ENCODE results near the gene MUC3A. TPM values are rescaled to one million over a fixed set of nuclear protein-coding genes. Genes with fewer than 3 reads are reported as not detected.

MUC3A gene
- total and polyA plus RNA-seq, 2 of the 4 experiments (the other 2 are of a cell fraction), result 0.05 TPM; not detected in 1

GRCh38 chr7:100900978-100901377, 48.4 kb upstream of the MUC3A start:
- no peak overlapping the region for H3K14ac ChIP-seq (replicated peaks; ENCODE audit: low read depth, low read length)
- TF ChIP-seq MXI1 (IDR thresholded peaks at IDR 0.05; ENCODE audit: borderline replicate concordance, low read depth, low read length), result no peak
- TF ChIP-seq, protein P1, sequence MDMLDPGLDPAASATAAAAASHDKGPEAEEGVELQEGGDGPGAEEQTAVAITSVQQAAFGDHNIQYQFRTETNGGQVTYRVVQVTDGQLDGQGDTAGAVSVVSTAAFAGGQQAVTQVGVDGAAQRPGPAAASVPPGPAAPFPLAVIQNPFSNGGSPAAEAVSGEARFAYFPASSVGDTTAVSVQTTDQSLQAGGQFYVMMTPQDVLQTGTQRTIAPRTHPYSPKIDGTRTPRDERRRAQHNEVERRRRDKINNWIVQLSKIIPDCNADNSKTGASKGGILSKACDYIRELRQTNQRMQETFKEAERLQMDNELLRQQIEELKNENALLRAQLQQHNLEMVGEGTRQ (IDR thresholded peaks at IDR 0.05; ENCODE audit: low read depth, low read length), result no peak
- TF ChIP-seq NFE2L2 (IDR thresholded peaks at IDR 0.05; ENCODE audit: low read depth, low read length), result no peak
- H3K4me1 ChIP-seq (ENCODE audit: control insufficient read depth, insufficient read depth, low read length), result no peaks in the 10 kb centered on the region; the same call in 1 of the 2 replicates
- ChIA-PET CTCF (no interaction called here), POLR2A (ENCODE audit: unreplicated experiment) (no interaction called here)
- no TSS peak for BruUV-seq (replicated peaks)
- H3K23ac ChIP-seq (ENCODE audit: low read depth, low read length), result no peak overlapping the region
- no peak overlapping the region for H3K4ac ChIP-seq (ENCODE audit: low read depth, low read length)
- peaks cover 2% of the 10 kb centered on the region; the same call in 1 of the 2 replicates for H3K9me3 ChIP-seq (ENCODE audit: control insufficient read depth, insufficient read depth, low read length)
- H2BK20ac ChIP-seq (ENCODE audit: low read depth, low read length), result no peak overlapping the region
- H2BK120ac ChIP-seq (ENCODE audit: low read depth, low read length), result no peak overlapping the region
- no peaks in the 10 kb centered on the region for H3K79me1 ChIP-seq (ENCODE audit: low read depth in 1 of 2, low read length in 2 of 2)
- in situ Hi-C loops (cut with MboI; ENCODE audit: low sequenced_read_pairs), result no loop called here
- no peak overlapping the region for H2AFZ ChIP-seq (replicated peaks; ENCODE audit: low read length, poor library complexity)
- no peak overlapping the region for H2BK15ac ChIP-seq (ENCODE audit: low read depth, low read length)
- 0 out of 2 replicates have a peak, but pooled peaks cover 4% of the 10 kb centered on the region for H4K20me1 ChIP-seq (ENCODE audit: insufficient read depth, low read length)
- dilution Hi-C loops (cut with HindIII; ENCODE audit: low sequenced_read_pairs, unreplicated experiment), result no loop called here
- H2AK5ac ChIP-seq (ENCODE audit: low read depth, low read length), result no peak overlapping the region
- H3K27ac ChIP-seq (ENCODE audit: insufficient read depth, low read length), result no peak overlapping the region
- H3K9ac ChIP-seq (ENCODE audit: low read depth, low read length), result no peak overlapping the region
- intact Hi-C loops (cut with micrococcal nuclease), result no loop called here
- H2AK9ac ChIP-seq (replicated peaks; ENCODE audit: low read depth, low read length, poor library complexity), result no peak overlapping the region
- no peak overlapping the region for H2BK5ac ChIP-seq (ENCODE audit: low read depth, low read length, poor library complexity, severe bottlenecking)
- H3K4me3 ChIP-seq (ENCODE audit: insufficient read depth, low read depth, low read length), result no peak overlapping the region
- ATAC-seq (ENCODE audit: low read depth) (no peak), DNase-seq (no peak)
- no CpG with 5 or more reads among the region's 2 CpGs for WGBS, 2 experiments (ENCODE audit: extremely low coverage in 2 of 2, insufficient read length in 1 of 2)
- no peak overlapping the region for H4K91ac ChIP-seq (ENCODE audit: insufficient read depth, low read depth, low read length)
- H4K5ac ChIP-seq (ENCODE audit: low read depth, low read length), result no peak overlapping the region
- no peaks in the 10 kb centered on the region for H3K9me1 ChIP-seq (ENCODE audit: insufficient read depth, low read length)
- H3K18ac ChIP-seq (ENCODE audit: low read depth, low read length), result no peak overlapping the region
- peaks cover 35% of the 10 kb centered on the region for H3K27me3 ChIP-seq (ENCODE audit: control insufficient read depth, insufficient read depth, low read length)
- H3K56ac ChIP-seq (ENCODE audit: extremely low read depth, insufficient read depth, low read length), result no peak overlapping the region
- no peaks in the 10 kb centered on the region for H3K36me3 ChIP-seq (ENCODE audit: control insufficient read depth, insufficient read depth, low read length)
- no peak overlapping the region for H4K8ac ChIP-seq (ENCODE audit: low read depth in 2 of 2, low read length in 2 of 2)
- no peak overlapping the region for H3K4me2 ChIP-seq (ENCODE audit: low read depth, low read length)
